ENCODE measurements around the gene KLHDC7B.

KLHDC7B gene

DNA sequence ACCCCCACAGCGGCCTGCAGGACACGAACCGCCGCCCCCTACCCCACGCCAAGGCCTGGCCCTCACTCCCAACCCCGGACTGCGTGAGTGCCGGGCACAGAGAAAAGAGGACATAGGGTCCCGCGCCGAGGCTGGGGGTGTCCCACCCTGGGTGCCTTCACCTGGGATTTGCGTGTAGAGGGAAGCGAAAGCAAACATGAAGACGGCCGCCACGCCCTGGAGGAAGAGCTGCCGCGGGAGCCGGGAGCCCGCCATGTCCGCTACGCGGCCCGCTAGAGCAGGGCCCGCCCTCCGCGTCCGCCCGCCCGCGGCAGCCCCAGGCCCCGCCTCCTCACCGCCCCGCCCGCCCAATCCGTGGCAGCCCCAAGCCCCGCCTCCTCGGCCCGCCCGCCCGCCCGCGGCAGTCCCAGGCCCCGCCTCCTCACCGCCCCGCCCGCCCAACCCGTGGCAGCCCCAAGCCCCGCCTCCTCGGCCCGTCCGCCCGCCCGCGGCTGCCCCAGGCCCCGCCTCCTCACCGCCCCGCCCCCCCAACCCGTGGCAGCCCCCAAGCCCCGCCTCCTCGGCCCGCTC lies 38.2 kb upstream of the KLHDC7B start, which contains the start of gene LMF2:
Gene LMF2, minus strand, starts transcription at position 282 of the 570 bp plus-strand sequence. Its CDS starts 27 bp downstream, at position 255.
- no peak for TF ChIP-seq GATA2 (IDR thresholded peaks at IDR 0.05; ENCODE audit: low read depth, low read length)
- TF ChIP-seq GATA3 (IDR thresholded peaks at IDR 0.05; ENCODE audit: low read depth, low read length) = no peak

DNA sequence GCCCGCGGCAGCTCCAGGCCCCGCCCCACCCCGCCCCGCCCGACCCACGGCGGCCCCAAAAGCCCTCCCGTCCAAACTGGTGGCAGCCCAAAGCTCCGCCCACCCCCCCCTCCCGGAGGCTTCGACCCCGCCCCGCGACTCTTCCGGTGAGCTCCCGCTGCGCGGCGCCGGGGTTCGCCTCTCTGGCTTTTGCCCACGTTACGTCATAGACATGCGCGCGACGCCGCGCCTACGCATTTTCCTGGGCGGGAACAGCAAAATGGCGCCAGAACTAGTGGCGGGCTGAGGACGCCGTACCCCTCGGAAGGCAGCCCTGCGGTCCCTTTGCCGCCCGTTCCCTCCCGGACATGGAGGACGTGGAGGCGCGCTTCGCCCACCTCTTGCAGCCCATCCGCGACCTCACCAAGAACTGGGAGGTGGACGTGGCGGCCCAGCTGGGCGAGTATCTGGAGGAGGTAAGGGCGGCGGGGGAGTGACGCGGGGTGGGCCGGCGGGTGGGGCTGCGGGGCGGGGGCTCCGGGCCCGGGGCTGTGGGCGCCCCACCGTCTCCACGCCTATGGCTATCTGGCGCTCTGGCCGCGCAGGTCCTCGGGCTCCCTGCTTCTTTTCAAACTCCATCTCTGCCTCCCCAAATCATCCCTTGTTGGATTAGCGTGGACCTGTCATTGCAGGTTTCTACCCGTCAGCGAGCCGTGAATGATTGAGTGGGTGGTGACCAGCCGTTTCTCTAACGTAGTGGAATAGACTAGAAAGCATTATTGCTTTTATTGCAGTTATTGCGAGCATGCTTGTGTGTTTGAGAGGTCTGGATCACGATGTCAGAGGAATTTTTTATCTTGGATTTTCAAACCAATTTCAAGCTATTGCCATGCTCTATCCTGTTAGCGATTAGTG lies 37.5 kb upstream of the KLHDC7B start, which contains the start of gene NCAPH2:
Gene NCAPH2, plus strand, starts transcription at position 234 of the 894 bp plus-strand sequence. Its CDS starts 114 bp downstream, at position 348.
- TF ChIP-seq GATA2 (IDR thresholded peaks at IDR 0.05; ENCODE audit: low read depth, low read length) (no peak), GATA3 (IDR thresholded peaks at IDR 0.05; ENCODE audit: low read depth, low read length) (no peak)

DNA sequence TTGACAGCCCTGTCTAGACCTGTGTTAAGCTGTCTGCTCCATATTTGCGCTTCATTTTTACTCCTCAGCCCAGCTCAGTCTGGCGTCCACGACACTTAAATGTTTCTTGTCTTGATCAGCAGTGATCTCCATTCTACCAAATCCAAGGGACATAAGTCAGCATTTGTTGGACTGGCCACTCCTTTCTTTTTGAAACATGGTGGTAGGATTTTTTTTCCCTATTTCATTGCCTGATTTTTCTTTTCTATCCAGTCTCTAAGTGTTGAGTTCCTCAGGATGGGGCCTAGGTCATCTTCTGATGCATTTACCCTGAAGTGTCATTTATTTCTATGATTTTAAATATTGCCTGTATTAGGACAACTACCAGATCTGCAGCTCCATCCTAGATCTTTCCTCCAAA lies 36.8 kb upstream of the KLHDC7B start:
- TF ChIP-seq GATA2 (IDR thresholded peaks at IDR 0.05; ENCODE audit: low read depth, low read length) = no peak
- no peak for TF ChIP-seq GATA3 (IDR thresholded peaks at IDR 0.05; ENCODE audit: low read depth, low read length)

DNA sequence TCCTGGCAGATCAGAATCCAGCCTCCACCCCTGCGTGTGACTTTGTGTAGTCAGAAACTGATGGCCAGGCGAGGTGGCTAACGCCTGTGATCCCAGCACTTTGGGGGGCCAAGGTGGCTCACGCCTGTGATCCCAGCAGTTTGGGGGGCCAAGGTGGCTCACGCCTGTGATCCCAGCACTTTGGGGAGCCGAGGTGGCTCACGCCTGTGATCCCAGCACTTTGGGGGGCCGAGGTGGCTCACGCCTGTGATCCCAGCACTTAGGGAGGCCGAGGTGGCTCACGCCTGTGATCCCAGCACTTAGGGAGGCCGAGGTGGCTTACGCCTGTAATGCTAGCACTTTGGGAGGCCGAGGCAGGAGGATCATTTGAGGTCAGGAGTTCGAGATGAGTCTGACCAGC lies 32.5 kb upstream of the KLHDC7B start:
- TF ChIP-seq GATA3 (IDR thresholded peaks at IDR 0.05; ENCODE audit: low read depth, low read length) (no peak), GATA2 (IDR thresholded peaks at IDR 0.05; ENCODE audit: low read depth, low read length) (no peak)

DNA sequence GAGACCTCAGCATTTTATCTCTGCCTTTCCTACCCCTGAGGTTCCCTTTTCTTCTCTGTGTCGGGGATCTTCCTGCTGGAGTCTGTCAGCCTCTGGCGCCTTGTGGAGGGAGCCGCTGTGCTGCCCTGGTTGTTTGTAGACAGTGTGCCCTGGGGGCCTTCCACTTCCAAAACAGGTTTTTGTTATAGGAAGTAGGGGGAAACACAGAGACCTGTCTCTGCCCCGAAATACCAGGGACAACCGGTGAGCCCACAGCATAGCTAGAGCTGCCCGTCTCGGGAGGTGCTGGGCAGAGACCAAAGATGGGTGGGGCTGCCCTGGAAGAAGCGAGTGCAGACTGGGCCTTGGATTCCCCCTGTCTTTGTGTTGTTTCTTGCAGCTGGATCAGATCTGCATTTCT lies 29.6 kb upstream of the KLHDC7B start:
- TF ChIP-seq GATA2 (IDR thresholded peaks at IDR 0.05; ENCODE audit: low read depth, low read length) (no peak), GATA3 (IDR thresholded peaks at IDR 0.05; ENCODE audit: low read depth, low read length) (no peak)

DNA sequence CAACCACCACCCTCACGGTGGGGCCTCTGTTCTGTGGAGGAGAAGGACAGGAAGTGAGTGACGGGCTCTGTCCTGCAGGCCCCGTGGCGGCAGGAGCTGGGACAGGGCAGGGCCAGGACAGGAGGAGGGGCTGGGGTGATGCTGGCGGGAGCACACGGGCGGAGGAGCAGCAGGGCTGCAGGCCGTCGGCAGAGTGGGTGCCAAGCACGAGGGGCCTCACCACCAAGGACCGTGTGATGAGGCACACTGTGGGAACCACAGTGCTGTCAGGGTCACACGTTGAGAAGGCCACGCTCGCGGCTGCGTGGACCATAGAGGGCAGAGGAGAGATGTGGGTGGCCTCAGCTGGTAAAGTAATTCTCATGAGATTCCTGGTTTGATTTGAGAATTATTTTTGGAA lies 28.8 kb upstream of the KLHDC7B start:
- TF ChIP-seq GATA2 (IDR thresholded peaks at IDR 0.05; ENCODE audit: low read depth, low read length) = no peak
- TF ChIP-seq GATA3 (IDR thresholded peaks at IDR 0.05; ENCODE audit: low read depth, low read length) = no peak

DNA sequence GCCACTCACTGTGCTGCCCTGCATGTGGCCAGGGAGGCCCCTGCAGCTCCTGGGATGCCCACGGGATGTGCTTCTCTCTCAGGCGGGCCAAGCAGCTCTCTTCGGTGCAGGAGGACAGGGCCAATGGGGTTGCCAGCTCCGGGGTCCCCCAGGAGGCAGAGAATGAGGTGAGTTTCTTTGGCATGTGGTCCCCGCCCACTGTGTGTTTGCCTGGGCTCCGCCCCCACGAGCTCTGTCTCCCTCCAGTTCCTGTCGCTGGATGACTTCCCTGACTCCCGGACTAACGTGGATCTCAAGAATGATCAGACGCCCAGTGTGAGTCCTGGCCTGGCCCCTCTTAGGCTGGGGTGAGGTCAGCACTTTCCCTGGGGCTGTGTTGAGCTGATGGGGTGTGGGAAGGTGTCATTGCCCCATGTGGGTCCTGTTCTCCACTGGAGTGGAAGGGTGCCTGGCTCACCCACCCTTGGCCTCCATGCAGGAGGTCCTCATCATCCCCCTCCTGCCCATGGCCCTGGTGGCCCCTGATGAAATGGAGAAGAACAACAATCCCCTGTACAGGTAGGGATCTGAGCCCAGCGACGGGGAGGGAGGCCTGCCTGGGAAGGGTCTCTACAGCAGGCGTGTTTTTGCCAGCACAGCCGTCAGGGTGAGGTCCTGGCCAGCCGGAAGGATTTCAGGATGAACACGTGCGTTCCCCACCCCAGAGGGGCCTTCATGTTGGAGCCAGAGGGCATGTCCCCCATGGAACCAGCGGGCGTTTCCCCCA lies 28.0 kb upstream of the KLHDC7B start:
- TF ChIP-seq GATA3 (IDR thresholded peaks at IDR 0.05; ENCODE audit: low read depth, low read length) = no peak
- TF ChIP-seq GATA2 (IDR thresholded peaks at IDR 0.05; ENCODE audit: low read depth, low read length) = no peak

DNA sequence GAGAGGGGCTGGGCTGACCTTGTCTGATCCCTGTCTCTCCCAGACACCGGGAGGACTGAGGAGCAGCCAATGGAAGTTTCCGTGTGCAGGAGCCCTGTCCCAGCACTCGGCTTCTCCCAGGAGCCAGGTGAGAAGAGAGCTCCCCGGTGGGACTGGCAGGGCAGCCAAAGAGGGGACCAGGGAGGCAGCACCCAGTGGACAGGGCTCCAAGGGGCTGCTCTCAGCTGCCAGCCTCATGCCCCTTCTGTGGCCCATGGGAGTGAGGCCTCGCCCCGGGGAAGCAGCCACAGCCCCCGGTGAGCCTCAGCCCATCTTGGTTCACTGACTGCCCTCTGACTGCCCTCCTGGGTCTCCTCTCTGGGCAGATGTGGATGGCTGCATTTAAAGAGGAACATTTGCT lies 27.1 kb upstream of the KLHDC7B start:
- TF ChIP-seq GATA3 (IDR thresholded peaks at IDR 0.05; ENCODE audit: low read depth, low read length) (no peak), GATA2 (IDR thresholded peaks at IDR 0.05; ENCODE audit: low read depth, low read length) (no peak)

DNA sequence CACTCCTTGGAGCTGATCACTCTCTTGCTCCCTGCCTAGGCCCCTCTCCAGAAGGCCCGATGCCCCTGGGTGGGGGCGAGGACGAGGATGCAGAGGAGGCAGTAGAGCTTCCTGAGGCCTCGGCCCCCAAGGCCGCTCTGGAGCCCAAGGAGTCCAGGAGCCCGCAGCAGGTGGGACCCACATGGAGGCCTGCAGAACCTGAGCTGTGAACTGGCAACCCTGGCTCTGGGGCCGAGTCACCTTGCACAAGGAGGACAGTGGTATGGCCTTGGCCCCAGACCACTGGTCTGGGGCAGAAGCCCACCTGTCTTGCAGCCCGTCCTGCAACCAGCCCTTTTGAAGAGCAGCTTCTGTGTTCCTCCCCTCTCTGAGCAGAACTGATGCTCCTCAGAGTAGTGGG lies 26.5 kb upstream of the KLHDC7B start:
- TF ChIP-seq GATA3 (IDR thresholded peaks at IDR 0.05; ENCODE audit: low read depth, low read length) (no peak), GATA2 (IDR thresholded peaks at IDR 0.05; ENCODE audit: low read depth, low read length) (no peak)

DNA sequence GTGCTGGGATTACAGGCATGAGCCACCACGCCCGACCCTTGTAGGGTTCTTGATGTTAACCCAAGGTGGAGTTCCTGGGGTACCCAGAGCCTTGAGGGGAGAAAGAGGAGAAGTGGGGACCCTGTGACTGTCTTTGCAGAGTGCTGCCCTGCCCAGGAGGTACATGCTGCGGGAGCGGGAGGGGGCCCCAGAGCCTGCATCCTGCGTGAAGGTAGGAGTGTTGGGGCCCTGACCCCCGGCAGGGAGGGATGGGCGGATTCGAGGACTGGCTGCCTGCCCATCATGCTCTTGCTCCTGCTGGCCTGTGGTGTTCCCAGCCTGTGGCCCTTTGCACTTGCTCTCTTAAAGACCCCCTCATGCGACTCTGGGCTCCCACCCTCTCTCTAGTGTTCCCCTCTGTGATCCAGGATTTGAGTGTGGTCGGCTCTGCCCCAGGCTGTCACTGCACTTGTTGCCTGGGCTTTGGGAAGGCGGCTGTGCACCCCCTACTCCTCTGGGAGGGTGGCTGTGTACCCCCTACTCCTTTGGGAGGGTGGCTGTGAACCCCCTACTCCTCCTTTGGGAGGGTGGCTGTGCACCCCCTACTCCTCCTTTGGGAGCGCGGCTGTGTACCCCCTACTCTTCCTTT lies 24.8 kb upstream of the KLHDC7B start:
- no peak for TF ChIP-seq GATA2 (IDR thresholded peaks at IDR 0.05; ENCODE audit: low read depth, low read length)
- TF ChIP-seq GATA3 (IDR thresholded peaks at IDR 0.05; ENCODE audit: low read depth, low read length) = no peak

DNA sequence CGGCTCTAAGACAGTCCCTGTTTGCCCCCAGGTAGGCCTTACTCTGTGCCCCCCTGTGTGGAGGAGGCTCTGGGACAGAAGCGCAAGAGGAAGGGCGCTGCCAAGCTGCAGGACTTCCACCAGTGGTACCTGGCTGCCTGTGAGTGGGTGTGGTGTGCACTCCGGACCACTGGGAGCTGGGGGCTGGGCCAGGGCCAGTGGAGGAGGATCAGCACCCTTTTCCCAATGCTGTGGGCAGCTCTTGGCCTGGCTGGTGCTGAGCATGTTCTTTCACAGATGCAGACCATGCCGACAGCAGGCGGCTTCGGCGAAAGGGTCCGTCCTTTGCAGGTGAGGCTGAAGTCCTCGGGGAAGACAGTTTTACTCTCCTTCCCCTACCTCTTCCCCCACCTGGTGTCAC lies 24.0 kb upstream of the KLHDC7B start:
- TF ChIP-seq GATA3 (IDR thresholded peaks at IDR 0.05; ENCODE audit: low read depth, low read length) = no peak
- no peak for TF ChIP-seq GATA2 (IDR thresholded peaks at IDR 0.05; ENCODE audit: low read depth, low read length)

DNA sequence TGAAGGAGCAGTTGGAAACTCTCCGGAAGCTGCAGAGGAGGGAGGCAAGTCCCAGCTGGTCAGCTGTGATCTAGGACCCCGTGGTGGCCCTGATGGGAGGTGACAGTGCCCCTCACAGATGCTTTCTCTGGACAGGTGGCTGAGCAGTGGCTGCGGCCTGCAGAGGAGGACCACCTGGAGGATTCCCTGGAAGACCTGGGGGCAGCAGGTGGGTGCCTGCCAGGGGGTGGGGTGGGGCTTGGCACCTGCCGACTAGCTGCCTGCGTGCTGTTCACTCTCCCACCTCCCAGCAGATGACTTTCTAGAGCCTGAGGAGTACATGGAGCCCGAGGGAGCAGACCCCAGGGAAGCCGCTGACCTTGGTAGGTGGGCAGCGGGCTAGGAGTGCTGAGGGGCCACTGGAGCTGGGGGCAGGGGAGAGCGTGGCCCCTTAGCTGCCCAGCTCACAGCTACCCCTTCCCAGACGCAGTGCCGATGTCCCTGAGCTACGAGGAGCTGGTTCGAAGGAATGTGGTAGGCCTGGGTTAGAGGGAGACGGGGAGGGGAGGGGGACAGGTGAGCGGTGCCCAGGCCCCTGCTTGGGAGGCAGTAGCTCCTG lies 23.4 kb upstream of the KLHDC7B start:
- TF ChIP-seq GATA2 (IDR thresholded peaks at IDR 0.05; ENCODE audit: low read depth, low read length) (no peak), GATA3 (IDR thresholded peaks at IDR 0.05; ENCODE audit: low read depth, low read length) (no peak)

DNA sequence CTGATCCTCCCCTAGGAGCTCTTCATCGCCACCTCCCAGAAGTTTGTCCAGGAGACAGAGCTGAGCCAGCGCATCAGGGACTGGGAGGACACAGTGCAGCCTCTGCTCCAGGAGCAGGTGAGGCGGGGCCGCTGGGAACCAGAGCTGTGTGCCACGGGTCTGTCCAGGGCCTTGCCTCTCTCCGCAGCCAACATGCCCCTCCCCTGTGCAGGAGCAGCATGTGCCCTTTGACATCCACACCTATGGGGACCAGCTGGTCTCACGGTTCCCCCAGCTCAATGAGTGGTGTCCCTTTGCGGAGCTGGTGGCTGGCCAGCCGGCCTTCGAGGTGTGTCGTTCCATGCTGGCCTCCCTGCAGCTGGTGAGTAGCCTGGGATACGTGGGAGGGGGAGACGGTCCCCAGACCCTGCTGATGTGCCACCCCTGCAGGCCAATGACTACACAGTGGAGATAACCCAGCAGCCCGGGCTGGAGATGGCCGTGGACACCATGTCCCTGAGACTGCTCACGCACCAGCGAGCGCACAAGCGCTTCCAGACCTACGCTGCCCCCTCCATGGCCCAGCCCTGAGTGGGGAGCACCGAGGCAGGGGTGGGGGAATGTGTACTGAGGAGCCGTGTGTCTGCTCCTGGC lies 22.8 kb upstream of the KLHDC7B start:
- no peak for TF ChIP-seq GATA3 (IDR thresholded peaks at IDR 0.05; ENCODE audit: low read depth, low read length)
- no peak for TF ChIP-seq GATA2 (IDR thresholded peaks at IDR 0.05; ENCODE audit: low read depth, low read length)
